Stomach (tissue), 9 donors: ENCODE data around the gene BMP10. TPM values are rescaled to one million over a fixed set of nuclear protein-coding genes. Genes with fewer than 3 reads are reported as not detected.

ENCODE experiments used
- DNase-seq, 2 donors: peaks; one replicate each; pipeline versions ENCODE4 v3.0.0 to v3.0.0-alpha.2; 2013 to 2019
- H3K27ac ChIP-seq, 5 donors: fragments of 200-600 bp in 4 of 5; sonication (generic) in 4 of 5; one replicate each; pipeline ENCODE4 v1.5.1; 2013 to 2019; ENCODE audit warnings: mild to moderate bottlenecking in 1 of 5, moderate library complexity in 1 of 5
- H3K27me3 ChIP-seq, 3 donors: fragments of 200-600 bp; sonication (generic); one replicate each; pipeline ENCODE4 v1.5.1; 2017 to 2019; ENCODE audit warnings: mixed run types in 1 of 3
- H3K36me3 ChIP-seq, 4 donors: fragments of 200-600 bp; sonication (generic); 1 replicate in 3 of 4; 2 replicates in 1 of 4; pipeline ENCODE4 v1.5.1; 2016 to 2019
- H3K4me1 ChIP-seq, 4 donors: fragments of 200-600 bp; sonication (generic); one replicate each; pipeline ENCODE4 v1.5.1; 2016 to 2019
- H3K4me3 ChIP-seq, 4 donors: fragments of 200-600 bp; sonication (generic) in 3 of 4; one replicate each; pipeline ENCODE4 v1.5.1; 2016 to 2019; ENCODE audit warnings: mild to moderate bottlenecking in 1 of 4
- H3K9me3 ChIP-seq, 4 donors: fragments of 200-600 bp; sonication (generic); one replicate each; pipeline ENCODE4 v1.5.1; 2016 to 2019
- EP300 ChIP-seq: sonication (generic); formaldehyde crosslinking; IDR thresholded peaks from one replicate; pipeline ENCODE4 v1.6.1; 2017; ENCODE audit warnings: antibody characterized with exemption
- POLR2A ChIP-seq, 4 donors: fragments of 450-650 bp; IDR thresholded peaks; one replicate each; pipeline ENCODE4 v1.6.1; 2016; ENCODE audit warnings: antibody characterized with exemption in 4 of 4, control low read depth in 2 of 4, mild to moderate bottlenecking in 1 of 4, moderate library complexity in 1 of 4
- POLR2AphosphoS5 ChIP-seq, 3 donors: sonication (generic); formaldehyde crosslinking; IDR thresholded peaks; one replicate each; pipeline ENCODE4 v1.6.1; 2016; ENCODE audit warnings: antibody characterized with exemption in 3 of 3
- WGBS, 5 donors: extraction: QIAGEN DNeasy Blood & Tissue Kit in 3 of 5; methylation state at CpG; one replicate each; pipeline versions ENCODE4 v1.1.5 to v1.1.7; 2013 to 2018; 5-methylcytosine and 5-hydroxymethylcytosine counted together
- intact Hi-C: fragments of 100-400 bp; cut with DNase I; formaldehyde crosslinking; loops from one replicate; pipeline ENCODE4 v1.15.1; 2023; ENCODE audit warnings: low total_unique reads
- polyA plus RNA-seq, 3 donors: library from polyadenylated mRNA; stranded (reverse); fragments of 200-250 nt; gene quantifications; one replicate each; pipeline ENCODE4 v1.2.3, GENCODE V29; 2013
- total RNA-seq, 5 donors: library from RNA; depleted of rRNA; stranded (reverse); fragments of >200 nt; gene quantifications; one replicate each; pipeline versions ENCODE4 v1.1.0 to v1.2.3, GENCODE V29; 2014 to 2016
- TF ChIP-seq, protein P1 (sequence below), 7 experiments: fragments of 450-650 bp in 4 of 7; fragments of 200-600 bp in 3 of 7; sonication (generic) in 3 of 7; IDR thresholded peaks; one replicate each; pipeline ENCODE4 v1.5.1; 2016 to 2019; ENCODE audit warnings: antibody characterized with exemption in 7 of 7, control low read depth in 2 of 7, mild to moderate bottlenecking in 1 of 7
- donor health status: healthy with polysubstance abuse.
- donor health status: Bipolar disorder and iron deficiency.
- donor health status: healthy.

The BMP10 gene
- total and polyA plus RNA-seq, 8 donors = 0.37 TPM; not detected in 7

- no peak overlapping the region for H3K27ac ChIP-seq
- WGBS, 5 donors = 90 to 96% (median 92%) methylated on average over 15 of the region's 15 CpGs
- peaks cover 0 to 56% (median 41%) of the 10 kb centered on the region in 4 donors for H3K36me3 ChIP-seq
- H3K9me3 ChIP-seq = no peaks in the 10 kb centered on the region
- H3K4me3 ChIP-seq = no peak overlapping the region
- no peaks in the 10 kb centered on the region for H3K27me3 ChIP-seq
- TF ChIP-seq POLR2AphosphoS5 (IDR thresholded peaks at IDR 0.05) = no peak
- no peak for TF ChIP-seq POLR2A (IDR thresholded peaks at IDR 0.05)
- no peak for TF ChIP-seq EP300
- TF ChIP-seq, protein P1, sequence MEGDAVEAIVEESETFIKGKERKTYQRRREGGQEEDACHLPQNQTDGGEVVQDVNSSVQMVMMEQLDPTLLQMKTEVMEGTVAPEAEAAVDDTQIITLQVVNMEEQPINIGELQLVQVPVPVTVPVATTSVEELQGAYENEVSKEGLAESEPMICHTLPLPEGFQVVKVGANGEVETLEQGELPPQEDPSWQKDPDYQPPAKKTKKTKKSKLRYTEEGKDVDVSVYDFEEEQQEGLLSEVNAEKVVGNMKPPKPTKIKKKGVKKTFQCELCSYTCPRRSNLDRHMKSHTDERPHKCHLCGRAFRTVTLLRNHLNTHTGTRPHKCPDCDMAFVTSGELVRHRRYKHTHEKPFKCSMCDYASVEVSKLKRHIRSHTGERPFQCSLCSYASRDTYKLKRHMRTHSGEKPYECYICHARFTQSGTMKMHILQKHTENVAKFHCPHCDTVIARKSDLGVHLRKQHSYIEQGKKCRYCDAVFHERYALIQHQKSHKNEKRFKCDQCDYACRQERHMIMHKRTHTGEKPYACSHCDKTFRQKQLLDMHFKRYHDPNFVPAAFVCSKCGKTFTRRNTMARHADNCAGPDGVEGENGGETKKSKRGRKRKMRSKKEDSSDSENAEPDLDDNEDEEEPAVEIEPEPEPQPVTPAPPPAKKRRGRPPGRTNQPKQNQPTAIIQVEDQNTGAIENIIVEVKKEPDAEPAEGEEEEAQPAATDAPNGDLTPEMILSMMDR (IDR thresholded peaks at IDR 0.05) = no peak
- intact Hi-C loops = no loop called here
- no peak for DNase-seq
- H3K4me1 ChIP-seq = no peaks in the 10 kb centered on the region
Observed at GRCh38 chr2:68822207-68822872, 48.9 kb downstream of the BMP10 start.

- H3K36me3 ChIP-seq = peaks cover 0 to 72% (median 59%) of the 10 kb centered on the region in 4 donors
Observed at GRCh38 chr2:68819556-68819955, 51.6 kb downstream of the BMP10 start.

GRCh38 chr2:68817306-68817705, 53.9 kb downstream of the BMP10 start:
- TF ChIP-seq EP300 (no peak), POLR2A (IDR thresholded peaks at IDR 0.05) (no peak), POLR2AphosphoS5 (IDR thresholded peaks at IDR 0.05) (no peak)
- TF ChIP-seq, protein P1 (IDR thresholded peaks at IDR 0.05) = no peak

More at GRCh38 chr2:68819556-68819955, 51.6 kb downstream of the BMP10 start:
- no peak for DNase-seq
- intact Hi-C loops = no loop called here
- no peaks in the 10 kb centered on the region for H3K4me1 ChIP-seq
- no peaks in the 10 kb centered on the region for H3K27me3 ChIP-seq
- 65 to 82% (median 79%) methylated on average over 6 of the region's 6 CpGs for WGBS, 5 donors
- TF ChIP-seq POLR2AphosphoS5 (IDR thresholded peaks at IDR 0.05) (no peak), EP300 (no peak), POLR2A (IDR thresholded peaks at IDR 0.05) (no peak)
- TF ChIP-seq, protein P1 (IDR thresholded peaks at IDR 0.05) = no peak
- no peaks in the 10 kb centered on the region for H3K9me3 ChIP-seq
- no peak overlapping the region for H3K27ac ChIP-seq
- no peak overlapping the region for H3K4me3 ChIP-seq

More at GRCh38 chr2:68817306-68817705, 53.9 kb downstream of the BMP10 start:
- Histone ChIP-seq H3K4me1 (no peaks in the 10 kb centered on the region), H3K36me3 (peaks cover 0 to 72% (median 54%) of the 10 kb centered on the region in 4 donors), H3K4me3 (no peak overlapping the region), H3K27me3 (no peaks in the 10 kb centered on the region), H3K27ac (no peak overlapping the region), H3K9me3 (no peaks in the 10 kb centered on the region)
- intact Hi-C loops = no loop called here
- DNase-seq = no peak

Other genes with a start within 250 kb of the BMP10 start
- gene PROKR1, start 227.8 kb downstream of the BMP10 start, total RNA-seq = not detected
- gene PROKR1, start 227.8 kb downstream of the BMP10 start, polyA plus RNA-seq = not detected
- 10 to 100 TPM in 2 of 5 donors, 1 to 10 TPM in 1, under 1 TPM in 1, not detected in 1; 0.29 to 17.1 (median 8.7) TPM for gene ARHGAP25, start 136.6 kb downstream of the BMP10 start, total RNA-seq
- gene ARHGAP25, start 136.6 kb downstream of the BMP10 start, polyA plus RNA-seq = 1 to 10 TPM; 3.6 to 6.3 (median 4.0) TPM
- 1,000 to 10,000 TPM in 1 of 5 donors, 100 to 1,000 TPM in 2, 10 to 100 TPM in 1, not detected in 1; 16.5 to 1,354 (median 201) TPM for gene GKN2, start 81.5 kb upstream of the BMP10 start, total RNA-seq
- 1,000 to 10,000 TPM in 1 of 3 donors, 100 to 1,000 TPM in 1, 10 to 100 TPM in 1; 28.0 to 1,349 (median 744) TPM for gene GKN2, start 81.5 kb upstream of the BMP10 start, polyA plus RNA-seq
- 1,000 to 10,000 TPM in 1 of 5 donors, 100 to 1,000 TPM in 3, 1 to 10 TPM in 1; 1.7 to 7,706 (median 380) TPM for gene GKN1, start 103.2 kb upstream of the BMP10 start, total RNA-seq
- gene GKN1, start 103.2 kb upstream of the BMP10 start, polyA plus RNA-seq = 1,000 to 10,000 TPM in 2 of 3 donors, 100 to 1,000 TPM in 1; 123 to 7,225 (median 2,484) TPM
- gene ANTXR1, start 141.8 kb upstream of the BMP10 start, total RNA-seq = 10 to 100 TPM; 11.0 to 32.5 (median 15.4) TPM
- 10 to 100 TPM in 1 of 3 donors, 1 to 10 TPM in 2; 5.8 to 14.1 (median 10.0) TPM for gene ANTXR1, start 141.8 kb upstream of the BMP10 start, polyA plus RNA-seq